ENCODE measurements around the gene PALM2AKAP2.

DNA sequence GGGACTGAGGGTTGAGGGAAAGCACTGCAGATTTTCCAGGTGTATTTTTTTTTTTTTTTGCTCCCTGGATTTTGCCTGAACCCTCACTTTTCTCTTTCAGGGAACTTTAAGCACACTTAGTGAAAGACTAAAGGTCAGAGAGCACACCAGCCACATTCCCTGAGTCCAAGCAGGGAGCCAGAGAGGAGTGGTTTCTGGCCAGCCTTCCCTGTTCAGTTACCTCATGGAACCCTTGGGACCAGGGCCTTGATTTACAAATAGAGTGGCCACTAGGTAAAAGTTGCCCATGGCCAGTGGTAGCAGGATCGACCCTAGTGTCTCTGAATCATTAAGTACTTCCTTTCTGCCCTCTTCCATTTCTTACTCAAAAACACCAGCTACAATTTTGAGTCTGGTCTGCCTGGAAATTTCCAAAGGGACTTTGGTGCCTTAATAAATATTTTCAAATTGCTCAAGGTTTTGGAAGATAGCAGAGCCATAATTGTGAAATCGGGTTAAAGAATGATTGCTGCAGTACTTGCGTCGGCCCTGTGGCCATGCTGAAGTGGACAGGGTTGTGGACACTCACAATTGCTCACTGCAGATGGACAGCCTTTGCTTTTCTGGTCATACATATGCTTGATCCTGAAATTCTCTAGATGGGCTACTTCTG, 14.5 kb downstream of the PALM2AKAP2 start:
- TF ChIP-seq, protein P1, sequence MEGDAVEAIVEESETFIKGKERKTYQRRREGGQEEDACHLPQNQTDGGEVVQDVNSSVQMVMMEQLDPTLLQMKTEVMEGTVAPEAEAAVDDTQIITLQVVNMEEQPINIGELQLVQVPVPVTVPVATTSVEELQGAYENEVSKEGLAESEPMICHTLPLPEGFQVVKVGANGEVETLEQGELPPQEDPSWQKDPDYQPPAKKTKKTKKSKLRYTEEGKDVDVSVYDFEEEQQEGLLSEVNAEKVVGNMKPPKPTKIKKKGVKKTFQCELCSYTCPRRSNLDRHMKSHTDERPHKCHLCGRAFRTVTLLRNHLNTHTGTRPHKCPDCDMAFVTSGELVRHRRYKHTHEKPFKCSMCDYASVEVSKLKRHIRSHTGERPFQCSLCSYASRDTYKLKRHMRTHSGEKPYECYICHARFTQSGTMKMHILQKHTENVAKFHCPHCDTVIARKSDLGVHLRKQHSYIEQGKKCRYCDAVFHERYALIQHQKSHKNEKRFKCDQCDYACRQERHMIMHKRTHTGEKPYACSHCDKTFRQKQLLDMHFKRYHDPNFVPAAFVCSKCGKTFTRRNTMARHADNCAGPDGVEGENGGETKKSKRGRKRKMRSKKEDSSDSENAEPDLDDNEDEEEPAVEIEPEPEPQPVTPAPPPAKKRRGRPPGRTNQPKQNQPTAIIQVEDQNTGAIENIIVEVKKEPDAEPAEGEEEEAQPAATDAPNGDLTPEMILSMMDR (IDR thresholded peaks at IDR 0.05 in 4 of 5, conservative IDR thresholded peaks at IDR 0.05 in 1 of 5) = no peak
- no peak for TF ChIP-seq POLR2A (IDR thresholded peaks at IDR 0.05)

Data from gastrocnemius medialis (tissue), 4 donors.